C4-2B (cell line): ENCODE measurements around the gene EFCAB6.

Experiments
- H3K27ac ChIP-seq: fragments of 450-650 bp; 2 replicates; pipeline ENCODE4 v1.5.1; 2017
- CTCF ChIP-seq: fragments of 450-650 bp; conservative IDR thresholded peaks from 2 replicates; pipeline ENCODE4 v1.5.1; 2017; ENCODE audit warnings: mild to moderate bottlenecking
- ZFX ChIP-seq: fragments of 450-650 bp; IDR thresholded peaks from 2 replicates; pipeline ENCODE4 v1.6.1; 2017

The EFCAB6 gene

GRCh38 chr22:43796567-43796966, 15.5 kb downstream of the EFCAB6 start:
- TF ChIP-seq CTCF = peak; percentile 70
- TF ChIP-seq ZFX = no peak

GRCh38 chr22:43795320-43795719, 16.8 kb downstream of the EFCAB6 start:
- TF ChIP-seq CTCF = no peak
- no peak for TF ChIP-seq ZFX
- no peak overlapping the region for H3K27ac ChIP-seq

More at GRCh38 chr22:43796567-43796966, 15.5 kb downstream of the EFCAB6 start:
- no peak overlapping the region for H3K27ac ChIP-seq

- no peak overlapping the region for H3K27ac ChIP-seq
- TF ChIP-seq CTCF (no peak), ZFX (no peak)
Observed at GRCh38 chr22:43792905-43793304, 19.2 kb downstream of the EFCAB6 start.

GRCh38 chr22:43789452-43789851, 22.7 kb downstream of the EFCAB6 start:
- TF ChIP-seq CTCF (no peak), ZFX (no peak)
- no peak overlapping the region for H3K27ac ChIP-seq

GRCh38 chr22:43783777-43784176, 28.3 kb downstream of the EFCAB6 start:
- H3K27ac ChIP-seq = no peak overlapping the region
- TF ChIP-seq CTCF = no peak; the same call in 1 of the 2 replicates
- no peak for TF ChIP-seq ZFX

GRCh38 chr22:43782448-43782847, 29.7 kb downstream of the EFCAB6 start:
- TF ChIP-seq CTCF = no peak
- TF ChIP-seq ZFX = no peak
- no peak overlapping the region for H3K27ac ChIP-seq

- no peak overlapping the region for H3K27ac ChIP-seq
- TF ChIP-seq CTCF (no peak), ZFX (no peak)
Observed at GRCh38 chr22:43777286-43777685, 34.8 kb downstream of the EFCAB6 start.
